G401.6 (cell line): ENCODE results near the gene GATD1.

Experiments used
- FAIRE-seq: peaks from 2 replicates; lab custom pipeline; 2012; peaks lifted over from hg19 to GRCh38; lab: Jason Lieb, UNC

GATD1 gene

DNA sequence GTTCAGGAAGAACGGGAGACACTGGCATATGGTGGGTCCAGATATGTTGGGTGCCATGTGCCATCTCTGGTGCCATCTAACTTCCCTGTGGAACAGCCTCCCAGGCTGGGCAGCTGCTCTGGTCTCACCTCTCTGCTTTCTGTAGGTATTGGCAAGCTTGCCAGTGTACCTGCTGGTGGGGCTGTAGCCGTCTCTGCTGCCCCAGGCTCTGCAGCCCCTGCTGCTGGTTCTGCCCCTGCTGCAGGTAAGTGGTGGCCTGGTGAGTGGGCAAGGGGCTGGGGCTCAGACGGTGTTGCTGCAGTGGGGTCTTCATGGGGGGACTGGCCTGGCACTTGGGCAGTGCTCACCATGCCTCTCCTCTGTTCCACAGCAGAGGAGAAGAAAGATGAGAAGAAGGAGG, 35.1 kb upstream of the GATD1 start:
- FAIRE-seq = no peak

DNA sequence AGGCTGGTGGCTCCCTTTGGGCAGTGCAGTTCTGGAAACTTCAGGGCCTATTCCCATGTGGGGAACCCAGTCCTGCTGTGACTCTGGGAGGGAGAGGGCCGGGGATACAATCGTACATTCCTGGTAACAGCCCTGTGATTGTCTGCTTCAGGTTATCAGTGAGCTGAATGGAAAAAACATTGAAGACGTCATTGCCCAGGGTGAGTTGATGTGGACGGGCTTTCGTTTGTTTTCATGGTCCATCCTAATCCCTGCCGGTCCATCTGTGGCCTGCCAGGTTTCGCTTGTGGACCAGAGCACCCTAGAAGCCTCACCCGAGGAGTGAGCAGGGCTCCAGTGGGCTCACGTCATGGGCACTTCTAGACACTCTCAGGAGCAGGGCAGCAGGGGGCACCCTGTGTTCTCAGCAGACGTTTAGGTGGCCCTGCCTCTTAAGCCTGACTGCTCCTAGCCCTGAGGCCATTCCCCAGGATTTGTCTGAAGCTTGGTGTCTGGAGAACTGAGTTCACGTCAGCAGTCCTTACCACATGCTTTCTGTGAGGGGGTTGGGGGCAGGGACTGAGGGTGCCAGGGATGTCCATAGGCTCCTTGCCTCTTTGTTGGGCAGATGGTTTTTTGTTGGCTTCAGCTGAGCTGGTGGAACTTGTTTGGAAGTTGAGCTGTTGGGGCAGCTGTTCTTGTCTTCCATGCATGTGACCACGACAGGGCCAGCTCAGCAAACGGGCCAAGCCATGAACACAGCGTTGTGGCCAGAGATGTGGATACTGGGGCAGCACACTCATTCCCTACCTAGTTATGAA, 34.4 kb upstream of the GATD1 start:
- FAIRE-seq = no peak

DNA sequence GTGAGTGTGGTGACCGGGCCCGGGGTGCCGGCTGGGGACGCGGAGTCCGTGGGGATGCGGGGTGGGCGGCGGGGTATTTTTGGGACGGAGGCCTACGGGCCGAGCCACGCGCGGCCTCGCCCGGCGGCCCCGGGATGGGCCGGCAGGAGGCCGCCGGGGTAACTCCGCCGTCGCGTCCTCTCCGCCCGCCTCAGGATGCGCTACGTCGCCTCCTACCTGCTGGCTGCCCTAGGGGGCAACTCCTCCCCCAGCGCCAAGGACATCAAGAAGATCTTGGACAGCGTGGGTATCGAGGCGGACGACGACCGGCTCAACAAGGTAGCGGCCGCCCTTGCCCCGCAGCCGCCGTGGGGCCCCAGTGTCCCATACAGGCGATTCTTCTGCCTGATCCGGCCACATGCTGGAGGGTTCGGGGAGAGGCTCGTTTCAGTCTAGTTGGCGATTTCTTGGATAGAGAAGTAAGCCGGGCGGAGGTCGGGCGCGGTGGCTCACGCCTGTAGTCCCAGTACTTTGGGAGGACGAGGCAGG, 32.8 kb upstream of the GATD1 start:
- FAIRE-seq = no peak

DNA sequence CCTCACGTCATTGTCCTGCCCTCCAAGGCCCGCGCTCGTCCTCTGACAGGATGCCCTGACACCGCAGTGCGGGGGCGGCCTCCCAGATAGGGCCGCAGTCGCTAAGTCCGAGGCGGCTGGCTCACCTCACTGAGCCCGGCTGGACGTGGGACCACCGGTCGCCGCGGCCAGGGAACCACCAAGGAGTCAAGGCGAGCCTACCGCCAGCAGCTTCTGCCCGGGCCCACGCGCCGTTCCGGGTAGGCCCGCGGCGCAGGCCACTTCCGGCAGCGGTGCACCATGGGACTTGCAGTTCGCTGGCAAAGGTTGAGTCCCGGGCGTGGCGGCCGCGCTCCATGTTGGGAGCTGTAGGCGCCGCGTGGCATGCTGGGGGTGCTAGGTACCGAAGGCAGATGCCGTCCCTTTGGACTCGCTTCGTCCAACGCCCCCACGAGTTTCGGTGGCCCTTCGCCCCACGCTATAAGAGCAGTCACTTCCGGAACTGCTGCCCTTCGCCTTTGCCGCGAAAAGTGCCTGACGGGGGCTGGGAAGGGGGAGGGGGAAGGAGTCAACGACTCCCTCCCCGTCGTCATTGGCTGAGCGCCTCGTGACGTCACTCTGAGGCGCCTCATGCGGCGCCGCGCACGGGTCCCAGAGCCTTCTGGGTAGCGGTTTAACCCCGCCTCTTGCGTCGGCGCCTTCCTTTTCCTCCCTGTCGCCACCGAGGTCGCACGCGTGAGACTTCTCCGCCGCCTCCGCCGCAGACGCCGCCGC, 32.2 kb upstream of the GATD1 start, which contains the start of gene RPLP2:
Gene RPLP2 (plus strand): TSS at position 681 of the 753 bp plus-strand sequence. CDS start 268 bp downstream, outside the sequence.
- peak; percentile 93 for FAIRE-seq

DNA sequence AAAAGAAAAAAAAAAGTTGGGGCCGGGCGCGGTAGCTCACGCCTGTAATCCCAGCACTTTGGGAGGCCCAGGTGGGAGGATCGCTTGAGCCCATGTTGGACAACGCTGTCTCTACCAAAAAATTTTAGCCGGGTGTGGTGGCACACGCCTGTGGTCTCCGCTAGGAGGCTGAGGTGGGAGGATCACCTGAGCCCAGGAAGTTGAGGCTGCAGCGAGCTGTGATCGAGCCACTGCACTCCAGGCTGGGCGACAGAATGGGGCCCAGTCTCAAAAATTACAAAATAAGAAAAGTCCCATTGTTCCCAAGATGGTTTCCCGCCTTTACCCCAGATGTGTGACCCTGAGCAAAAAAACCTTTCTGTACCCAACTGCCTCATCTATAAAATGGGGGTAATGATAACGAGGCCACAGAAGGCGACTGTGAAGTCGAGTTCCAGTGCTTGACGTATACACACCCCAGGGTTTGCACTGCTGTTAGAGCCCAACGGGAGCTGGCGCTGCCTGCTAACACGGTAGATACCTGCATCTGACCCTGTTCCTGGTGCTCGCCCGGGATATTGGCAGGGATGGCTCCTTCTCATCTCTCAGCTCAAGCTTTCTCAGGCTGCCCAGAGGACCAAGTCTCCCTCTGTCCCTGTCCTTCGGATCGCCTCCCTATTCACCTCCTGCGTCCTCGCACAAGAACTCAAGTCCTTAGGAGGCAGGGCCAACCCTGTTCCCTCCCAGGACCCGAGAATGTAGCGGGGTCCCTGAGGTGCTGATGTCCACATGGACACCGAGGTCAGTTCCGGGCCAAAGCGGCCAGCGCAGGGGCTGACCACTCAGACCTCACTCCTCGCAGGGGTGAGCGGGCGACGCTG, 31.4 kb upstream of the GATD1 start:
- no peak for FAIRE-seq

DNA sequence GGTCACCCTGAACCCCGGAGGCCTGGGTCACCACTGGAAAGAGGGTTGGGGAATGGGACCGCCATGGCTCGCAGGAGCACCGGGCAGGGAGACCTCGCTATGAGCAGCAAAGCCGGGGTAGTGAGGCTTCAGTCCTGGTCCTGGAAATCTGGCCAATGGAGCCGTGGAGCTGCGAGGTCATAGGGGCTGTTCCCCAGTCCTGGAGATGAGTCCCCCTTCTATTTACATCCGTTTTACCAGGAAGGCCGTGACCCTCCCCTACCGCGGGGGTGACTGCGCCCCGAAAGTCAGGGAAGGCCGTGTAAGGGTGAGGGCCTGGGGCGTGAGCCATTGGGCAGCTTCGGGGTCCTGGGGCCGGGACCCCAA, 27.3 kb upstream of the GATD1 start:
- FAIRE-seq = no peak

DNA sequence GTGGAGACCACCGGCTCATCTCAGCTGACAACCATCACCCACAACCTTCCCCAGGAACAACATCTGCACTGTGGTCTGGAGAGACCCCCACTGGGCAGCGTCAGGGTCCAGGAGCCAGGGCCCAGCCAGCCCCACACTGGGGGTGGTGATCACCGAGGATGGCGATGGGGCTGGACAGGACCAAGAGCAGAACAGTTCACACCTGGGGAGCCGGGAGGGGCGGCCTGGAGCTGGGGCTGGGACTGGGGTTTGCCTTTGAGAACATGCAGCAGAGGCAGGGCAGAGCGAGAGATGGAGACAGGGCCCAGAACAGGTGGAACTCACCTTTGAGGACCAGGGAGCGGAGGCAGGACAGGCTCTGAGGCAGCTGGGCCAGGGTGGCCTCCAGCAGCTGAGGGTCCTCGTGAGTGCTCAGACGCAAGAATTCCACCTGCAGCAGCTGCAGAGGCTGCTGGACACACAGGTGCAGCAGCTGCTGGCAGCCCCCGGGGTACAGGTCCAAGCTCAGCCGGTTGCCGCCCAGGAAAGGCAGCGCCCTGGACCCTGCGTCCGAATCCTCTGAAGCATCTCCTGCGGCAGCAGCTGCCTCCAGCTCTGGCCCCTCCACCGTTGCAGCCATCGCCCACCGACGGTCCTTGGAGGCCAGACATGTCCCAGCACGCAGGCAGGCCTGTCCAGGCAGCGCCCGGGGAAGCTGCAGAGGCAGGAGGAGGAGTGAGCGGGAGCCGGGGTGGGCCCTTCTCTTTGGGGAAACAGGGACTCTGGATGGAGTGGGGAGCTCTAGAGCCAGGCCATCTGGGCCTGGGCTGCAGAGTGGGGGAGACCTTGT, 26.7 kb upstream of the GATD1 start:
- FAIRE-seq = no peak

DNA sequence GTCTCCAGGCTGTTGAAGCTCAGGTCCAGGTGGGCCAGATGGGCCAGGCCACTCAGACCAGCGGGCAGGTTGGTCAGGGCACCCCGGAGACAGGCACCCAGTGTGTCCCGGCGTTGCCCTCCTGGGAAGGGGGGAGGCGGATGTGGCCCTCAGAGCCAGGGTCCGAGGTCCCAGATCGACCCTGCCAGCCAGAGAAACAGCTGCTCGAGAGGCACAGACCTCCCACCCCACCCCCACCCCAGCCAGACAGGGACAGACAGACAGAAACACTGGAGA, 26.1 kb upstream of the GATD1 start:
- FAIRE-seq = no peak

DNA sequence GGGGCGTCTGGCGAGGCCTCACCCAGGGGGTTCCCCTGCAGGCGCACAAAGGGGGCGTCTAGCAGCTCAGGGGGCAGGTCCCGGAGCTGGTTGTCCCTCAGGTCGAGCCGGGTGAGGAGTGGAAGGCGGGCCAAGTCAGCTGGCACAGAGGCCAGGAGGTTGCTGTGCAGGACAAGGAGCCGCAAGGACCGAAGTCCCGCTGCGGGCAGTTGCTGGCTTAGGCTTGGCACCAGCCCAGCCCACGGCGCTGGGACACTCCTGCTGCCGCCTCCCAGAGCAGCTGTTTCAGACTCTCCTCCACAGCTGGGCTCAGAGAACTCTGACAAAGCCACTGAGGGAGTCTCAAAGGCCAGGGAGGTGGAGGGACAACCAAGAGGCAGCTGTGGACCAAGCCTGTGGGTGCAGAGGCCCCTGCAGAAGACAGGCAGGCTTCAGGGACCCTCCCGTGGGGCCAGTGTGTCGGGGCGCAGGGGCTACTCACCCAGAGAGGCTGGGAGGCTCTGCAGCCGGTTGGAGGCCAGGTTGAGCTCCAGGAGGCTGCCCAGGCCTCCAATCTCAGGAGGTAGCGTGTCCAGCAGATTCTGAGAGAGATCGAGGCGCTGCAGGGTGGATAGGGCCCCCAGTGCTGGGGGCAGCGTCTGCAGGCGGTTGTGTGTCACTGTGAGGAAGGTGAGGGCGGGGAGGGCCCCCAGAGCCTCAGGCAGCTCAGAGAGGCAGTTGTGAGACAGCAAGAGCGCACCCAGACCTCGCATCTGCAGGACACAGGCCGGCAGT, 25.6 kb upstream of the GATD1 start:
- no peak for FAIRE-seq

DNA sequence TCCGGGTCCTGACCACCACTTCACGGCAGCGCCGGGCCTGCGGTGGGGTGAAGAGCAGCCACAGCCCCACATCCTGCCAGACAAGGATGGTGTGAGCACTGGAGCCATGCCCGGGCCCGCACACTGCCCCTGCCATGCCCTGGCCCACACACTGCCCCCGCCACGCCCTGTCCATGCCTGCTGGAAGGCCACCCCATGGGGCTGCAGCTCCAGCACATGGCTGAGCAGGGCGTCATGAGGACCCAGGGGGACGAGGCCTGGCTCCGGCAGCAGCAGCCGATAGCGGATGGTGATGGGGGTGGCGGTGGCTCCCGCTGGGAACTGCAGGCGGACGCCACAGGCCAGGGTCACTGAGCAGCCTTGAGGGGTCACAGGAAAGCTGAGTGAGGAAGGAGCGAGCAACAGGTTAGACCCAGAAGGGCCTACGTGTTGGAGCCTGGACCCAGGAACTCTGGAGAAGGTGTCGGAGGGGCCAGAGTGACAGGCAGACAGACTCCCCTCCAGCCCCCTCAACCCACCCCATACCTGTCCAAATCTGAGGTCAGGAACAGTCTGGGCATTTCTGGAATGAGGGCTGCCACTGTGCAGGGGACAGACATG, 24.8 kb upstream of the GATD1 start:
- FAIRE-seq = no peak

DNA sequence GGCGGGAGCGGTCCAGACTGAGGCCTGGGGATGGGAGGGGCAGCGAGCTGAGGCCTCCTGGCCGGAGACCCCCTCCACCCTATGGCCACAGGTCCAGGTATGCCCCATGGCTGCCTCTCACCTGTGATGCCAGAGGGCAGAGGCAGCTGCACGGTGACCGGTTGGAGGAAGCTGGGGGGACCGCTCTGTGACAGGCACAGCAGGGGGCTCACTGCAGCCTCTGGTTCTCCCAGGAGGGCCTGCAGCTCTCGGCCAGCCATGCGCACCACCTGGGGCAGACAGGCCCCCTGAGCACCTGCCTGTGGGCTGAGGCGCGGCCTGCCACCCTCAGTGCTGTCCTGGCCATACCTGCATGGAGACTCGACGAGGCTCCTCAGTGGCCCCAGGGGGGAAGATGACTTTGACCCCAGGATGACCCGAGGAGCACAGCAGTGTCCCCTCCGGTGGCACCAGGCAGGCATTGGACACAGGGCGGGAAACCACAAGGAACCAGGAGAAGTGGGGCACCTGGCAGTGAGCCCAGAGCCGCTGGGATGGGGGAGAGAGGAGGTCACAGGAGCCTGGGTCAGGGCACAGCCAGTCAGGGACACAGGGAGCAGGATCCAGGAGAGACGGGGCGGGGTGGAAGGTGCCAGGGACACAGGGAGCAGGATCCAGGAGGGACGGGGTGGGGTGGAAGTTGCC, 24.0 kb upstream of the GATD1 start:
- FAIRE-seq = no peak

DNA sequence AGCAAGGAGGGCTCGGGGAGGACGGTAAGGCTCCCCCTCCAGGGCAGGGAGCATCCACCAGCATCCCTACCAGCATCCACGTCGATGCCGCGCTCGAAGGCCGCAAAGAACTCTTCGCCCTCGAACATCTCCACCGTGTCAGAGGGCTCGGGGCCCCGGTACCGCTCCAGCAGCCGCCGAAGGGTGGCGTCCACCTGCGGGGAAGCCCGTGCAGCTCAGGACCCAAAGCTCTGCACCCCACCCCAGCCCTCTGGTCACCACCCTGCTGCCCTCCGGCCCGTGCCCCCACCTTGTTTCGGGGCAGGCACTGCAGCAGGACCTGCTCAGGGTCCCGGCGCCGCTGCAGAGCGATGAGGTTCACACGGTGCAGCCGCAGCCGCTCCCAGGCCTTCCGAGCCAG, 23.2 kb upstream of the GATD1 start:
- no peak for FAIRE-seq

DNA sequence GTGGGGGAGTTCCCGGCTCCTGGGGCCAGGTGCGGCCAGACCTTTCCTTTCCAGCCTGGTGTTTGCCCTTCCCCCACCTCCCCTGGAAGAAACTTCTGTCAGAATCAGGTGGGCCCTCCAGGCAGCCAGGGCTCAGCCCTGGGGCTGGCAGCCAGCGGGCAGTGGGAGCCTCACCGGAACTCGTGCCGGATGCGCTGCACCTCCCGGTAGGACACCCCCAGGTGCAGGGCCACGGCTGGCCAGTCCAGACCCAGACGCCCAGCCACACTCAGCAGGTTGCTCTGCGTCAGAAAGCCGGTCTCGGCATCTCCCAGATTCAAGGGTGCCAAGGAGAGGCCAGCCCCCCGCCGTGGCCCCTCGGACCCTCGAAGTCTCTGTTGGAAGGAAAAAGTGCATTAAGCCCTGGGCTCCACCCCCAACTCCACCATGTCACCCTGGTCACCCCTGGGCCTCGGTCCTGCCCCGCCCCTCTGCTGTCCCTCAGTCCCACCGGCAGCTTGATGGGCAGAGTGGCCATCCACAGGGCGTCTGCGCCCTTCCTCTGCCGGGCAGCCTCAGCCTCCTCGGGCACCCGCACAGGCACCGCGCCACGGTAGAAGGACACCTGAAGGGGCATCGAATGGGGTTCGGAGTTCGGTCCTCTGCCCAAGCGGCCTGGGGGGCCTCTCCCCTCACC, 22.5 kb upstream of the GATD1 start:
- FAIRE-seq = no peak

DNA sequence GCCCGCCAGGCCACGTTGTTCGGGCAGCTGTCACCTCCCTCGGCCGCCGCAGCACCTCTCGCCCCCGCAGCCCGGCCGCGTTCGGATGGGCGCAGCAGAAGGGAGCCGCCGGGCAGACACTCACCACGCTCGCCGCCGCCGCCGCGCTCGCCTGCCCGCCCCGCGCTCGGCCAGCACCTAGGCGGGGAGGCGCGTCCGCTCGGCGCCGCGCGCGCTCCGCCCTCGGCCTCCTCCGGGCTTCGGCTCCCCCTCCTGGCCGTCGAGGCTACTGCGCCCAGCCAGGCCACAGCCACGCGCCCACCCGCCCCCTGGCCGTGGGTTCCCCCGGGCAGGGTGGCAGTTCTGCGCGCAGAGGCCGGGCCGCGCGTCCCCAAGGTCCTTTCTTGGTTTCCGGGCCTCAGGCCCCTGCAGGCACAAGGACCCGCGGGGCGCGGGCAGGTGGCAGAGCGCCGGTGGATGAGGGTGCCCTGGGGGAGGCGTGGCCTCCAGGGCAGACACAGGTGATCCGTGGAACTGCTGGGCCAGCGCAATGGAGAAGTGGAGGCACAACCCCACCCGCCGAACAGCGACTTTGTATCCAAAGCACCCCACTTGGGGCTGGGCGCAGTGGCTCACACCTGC, 20.9 kb upstream of the GATD1 start, which contains the start of gene SLC25A22:
Gene SLC25A22 (minus strand): TSS at position 189 of the 621 bp plus-strand sequence. CDS start 3,275 bp downstream, outside the sequence.
- FAIRE-seq = no peak

DNA sequence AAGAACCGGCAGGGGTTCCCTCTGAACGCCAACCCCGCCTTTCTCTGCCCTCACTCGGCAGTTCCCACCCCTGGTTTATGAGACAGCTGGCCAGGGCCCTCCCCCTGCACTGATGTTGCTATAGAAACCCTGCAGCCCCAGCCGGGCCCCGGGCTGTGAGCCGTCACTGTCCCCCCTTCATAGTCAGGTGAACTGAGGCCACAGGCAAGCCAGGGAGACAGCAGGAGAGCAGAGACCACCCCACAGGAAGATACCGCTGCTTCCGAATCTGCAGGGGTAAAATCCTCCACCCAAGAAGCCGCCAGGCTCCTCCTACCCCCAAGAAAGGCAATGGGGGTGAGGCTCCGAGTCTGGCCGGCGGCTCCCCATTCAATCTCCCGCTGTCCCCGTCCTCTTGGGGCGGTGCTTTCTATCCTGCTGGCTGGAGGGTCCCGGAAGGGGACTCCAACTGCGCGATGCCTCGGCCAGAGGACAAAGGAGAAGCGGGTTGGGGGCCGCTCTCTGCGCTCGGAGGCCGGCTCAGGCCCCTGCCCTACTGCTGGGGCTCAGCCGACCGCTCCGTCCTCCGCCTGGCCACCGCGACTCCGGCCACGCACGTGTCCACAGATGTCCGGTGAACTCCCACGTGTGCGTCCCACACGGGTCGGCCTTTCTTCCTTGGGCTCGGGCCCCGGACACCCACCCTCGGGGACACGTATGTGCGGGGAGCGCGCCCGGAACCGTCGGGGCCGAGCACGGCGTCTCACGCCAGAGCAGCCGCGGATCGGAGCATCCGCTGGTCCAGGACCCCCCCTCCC, 20.2 kb upstream of the GATD1 start:
- FAIRE-seq = peak; percentile 17

DNA sequence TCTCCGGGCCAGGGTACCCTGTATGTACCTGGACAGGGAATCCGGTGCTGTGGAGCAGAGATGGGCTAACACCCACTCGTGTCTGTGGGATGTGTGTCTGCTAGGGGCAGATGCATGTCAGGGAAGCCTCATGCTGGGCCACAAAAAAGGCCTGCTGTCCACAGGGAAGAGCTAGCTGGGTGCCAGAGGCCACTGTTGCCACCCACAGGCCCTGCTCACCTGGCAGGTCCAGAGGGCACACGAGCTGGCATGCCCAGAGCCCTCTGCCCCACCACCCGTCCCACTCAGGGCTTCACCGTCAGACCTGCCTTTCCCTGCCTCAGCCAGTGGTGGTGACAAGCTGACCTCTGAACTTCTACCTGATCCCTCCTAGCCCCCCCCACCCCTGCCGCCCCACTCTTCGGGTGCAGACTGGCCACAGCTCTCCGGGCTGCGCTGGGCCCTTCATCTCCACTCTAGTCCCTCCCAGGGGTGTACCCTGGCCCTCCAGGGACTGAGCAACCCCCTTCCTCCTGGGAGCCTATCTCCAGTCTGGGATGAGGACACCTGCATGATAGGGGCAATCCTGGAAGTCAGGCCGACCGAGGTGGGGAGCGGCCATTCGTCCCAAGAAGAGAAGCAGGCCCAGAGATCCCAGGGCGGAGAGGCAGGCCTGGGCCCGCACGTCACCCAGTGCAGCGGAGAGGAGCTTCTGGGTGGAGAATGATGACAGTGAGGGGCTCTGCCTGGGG, 19.4 kb upstream of the GATD1 start:
- no peak for FAIRE-seq
